GM23338 (cell line): ENCODE results near the gene ZBTB9. TPM values are rescaled to one million over a fixed set of nuclear protein-coding genes. Genes with fewer than 3 reads are reported as not detected.
A peak's percentile ranks its signal among the peaks of the same experiment; 100 is the strongest.

Experiments used
- ATAC-seq: fragments of 200-7000 bp; cut with Tn5 transposase; 3 replicates; pipeline ENCODE4 v1.9.1; 2020
- DNase-seq: peaks from one replicate; pipeline ENCODE4 v3.0.0-alpha.2; 2015; ENCODE audit warnings: low spot score
- H2AFZ ChIP-seq: fragments of 200-600 bp; sonication (generic); 2 replicates; pipeline ENCODE4 v1.8.0; 2016; ENCODE audit warnings: antibody characterized with exemption, mild to moderate bottlenecking, moderate library complexity
- H3F3A ChIP-seq: fragments of 200-600 bp; sonication (generic); replicated peaks from 2 replicates; pipeline ENCODE4 v1.8.0; 2017; ENCODE audit warnings: antibody characterized with exemption, mixed run types, low read depth
- H3K27ac ChIP-seq: fragments of 200-600 bp; sonication (generic); 2 replicates; pipeline ENCODE4 v1.6.1; 2016; ENCODE audit warnings: low read depth
- H3K27me3 ChIP-seq: fragments of 200-600 bp; sonication (generic); 2 replicates; pipeline ENCODE4 v1.8.0; 2016; ENCODE audit warnings: mild to moderate bottlenecking, mixed run types, moderate library complexity; ENCODE audit not compliant: insufficient read depth
- H3K36me3 ChIP-seq: fragments of 200-600 bp; sonication (generic); 2 replicates; pipeline ENCODE4 v1.8.0; 2016; ENCODE audit warnings: mild to moderate bottlenecking; ENCODE audit not compliant: insufficient read depth
- H3K4me1 ChIP-seq: fragments of 200-600 bp; sonication (generic); 2 replicates; pipeline ENCODE4 v1.8.0; 2016; ENCODE audit warnings: mild to moderate bottlenecking, moderate library complexity; ENCODE audit not compliant: insufficient read depth
- H3K4me2 ChIP-seq: fragments of 200-600 bp; sonication (generic); 2 replicates; pipeline ENCODE4 v1.7.1; 2017; ENCODE audit warnings: mixed run types
- H3K4me3 ChIP-seq: fragments of 200-600 bp; sonication (generic); 2 replicates; pipeline ENCODE4 v1.6.1; 2016; ENCODE audit warnings: mixed run types
- H3K79me2 ChIP-seq: fragments of 200-600 bp; sonication (generic); replicated peaks from 2 replicates; pipeline ENCODE4 v1.8.0; 2017; ENCODE audit warnings: mild to moderate bottlenecking; ENCODE audit not compliant: insufficient read depth
- H3K9me2 ChIP-seq: fragments of 200-600 bp; sonication (generic); 2 replicates; pipeline ENCODE4 v1.8.0; 2017; ENCODE audit not compliant: insufficient read depth
- H4K20me1 ChIP-seq: fragments of 200-600 bp; sonication (generic); replicated peaks from 2 replicates; pipeline ENCODE4 v1.8.0; 2017; ENCODE audit warnings: mild to moderate bottlenecking; ENCODE audit not compliant: insufficient read depth
- H3K27ac Mint-ChIP-seq: 2 replicates; pipeline ENCODE4 v1.8.0; 2020; ENCODE audit warnings: inconsistent platforms, mild to moderate bottlenecking, moderate library complexity, mixed read lengths
- H3K27me3 Mint-ChIP-seq: 3 replicates; pipeline ENCODE4 v1.8.0; 2022; ENCODE audit warnings: low read depth, mild to moderate bottlenecking, moderate library complexity, mixed read lengths, inconsistent platforms; ENCODE audit not compliant: insufficient read depth, poor library complexity
- H3K36me3 Mint-ChIP-seq: 3 replicates; pipeline ENCODE4 v1.8.0; 2021; ENCODE audit warnings: low read depth, mild to moderate bottlenecking, inconsistent platforms, moderate library complexity, mixed read lengths
- H3K4me1 Mint-ChIP-seq: 3 replicates; pipeline ENCODE4 v1.8.0; 2020; ENCODE audit warnings: mild to moderate bottlenecking, inconsistent platforms, mixed read lengths
- H3K4me3 Mint-ChIP-seq: 3 replicates; pipeline ENCODE4 v1.8.0; 2021; ENCODE audit warnings: moderate library complexity, mild to moderate bottlenecking, inconsistent platforms, mixed read lengths
- H3K9me3 Mint-ChIP-seq: 3 replicates; pipeline ENCODE4 v1.8.0; 2020; ENCODE audit warnings: moderate library complexity, mild to moderate bottlenecking, inconsistent platforms, mixed read lengths
- CREB1 ChIP-seq: fragments of 250-450 bp; sonication (Bioruptor Pico); IDR thresholded peaks from 2 replicates; pipeline ENCODE4 v1.5.0; 2020; ENCODE audit warnings: low read depth, mild to moderate bottlenecking, moderate library complexity
- EZH2 ChIP-seq: fragments of 200-600 bp; sonication (generic); IDR thresholded peaks from one replicate; pipeline ENCODE4 v1.8.0; 2017; ENCODE audit warnings: antibody characterized with exemption, mild to moderate bottlenecking, low read depth; ENCODE audit not compliant: unreplicated experiment
- EZH2phosphoT487 ChIP-seq: fragments of 200-600 bp; sonication (generic); IDR thresholded peaks from one replicate; pipeline ENCODE4 v1.8.1; 2018; ENCODE audit warnings: antibody characterized with exemption; ENCODE audit not compliant: unreplicated experiment
- POLR2AphosphoS5 ChIP-seq: IDR thresholded peaks from 2 replicates; pipeline ENCODE4 v1.6.1; 2016; ENCODE audit warnings: antibody characterized with exemption, low read depth
- polyA plus RNA-seq: library from polyadenylated mRNA; unstranded; fragments of >200 nt; fragmentation: Nextera tagmentation; extraction: Ambion mirVana; gene quantifications from 2 replicates; pipeline ENCODE4 v1.2.1, GENCODE V29; 2016
- total RNA-seq: library from RNA; depleted of rRNA; stranded (reverse); fragments of >200 nt; shearing (Covaris generic); gene quantifications from 2 replicates; pipeline ENCODE4 v1.2.3, GENCODE V29; 2014
- TF ChIP-seq, protein P1 (sequence below): IDR thresholded peaks from 2 replicates; pipeline ENCODE4 v1.6.1; 2016; ENCODE audit warnings: antibody characterized with exemption
- TF ChIP-seq, protein P2 (sequence below), 2 experiments: fragments of 200-600 bp in 1 of 2; sonication (generic) in 1 of 2; conservative IDR thresholded peaks; 2 replicates each; pipeline versions ENCODE4 v1.5.1 to v1.6.1; 2016 to 2017; ENCODE audit warnings: antibody characterized with exemption in 2 of 2, low read depth in 2 of 2, mild to moderate bottlenecking in 2 of 2, moderate library complexity in 1 of 2
- TF ChIP-seq, protein P3 (sequence below): IDR thresholded peaks from one replicate; pipeline ENCODE4 v1.6.1; 2018; ENCODE audit warnings: antibody characterized with exemption; ENCODE audit not compliant: unreplicated experiment

The ZBTB9 gene
- total and polyA plus RNA-seq, 2 experiments from 2014 or later: 13.5 to 17.9 TPM

DNA sequence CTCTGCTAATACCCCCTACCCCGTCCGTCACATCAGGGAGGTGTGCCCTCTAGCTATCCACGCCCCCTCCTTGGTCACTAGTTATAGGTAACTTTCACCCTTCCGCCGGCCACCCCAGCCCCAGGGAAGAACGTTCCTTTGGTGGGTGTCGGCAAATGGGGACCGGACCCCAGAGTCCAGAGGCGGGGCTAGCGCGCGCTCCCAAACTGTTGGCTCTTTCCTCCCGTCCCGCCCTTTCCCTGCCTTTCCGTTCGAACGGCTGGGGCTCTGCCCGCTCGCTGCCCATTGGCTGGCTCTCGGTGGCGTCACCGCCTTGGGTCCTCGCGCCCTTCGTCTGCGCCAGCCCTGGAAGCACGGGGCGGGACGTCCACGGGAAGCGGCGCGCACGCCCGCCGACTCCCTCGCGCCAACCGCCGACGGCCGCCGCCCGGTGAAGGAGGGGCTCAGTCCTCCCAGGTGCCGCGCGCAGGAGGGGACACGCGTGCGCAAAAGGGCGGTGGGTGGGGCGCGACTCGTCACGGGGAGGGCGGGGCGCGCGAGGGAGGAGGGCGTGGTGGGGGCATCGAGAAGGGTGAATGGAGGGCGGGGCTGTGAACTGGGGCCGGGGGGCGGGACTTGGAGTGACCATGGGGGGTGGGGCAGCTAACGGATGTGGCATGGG, 44.2 kb upstream of the ZBTB9 start:
- Histone ChIP-seq H3K27me3 (no peaks in the 10 kb centered on the region), H4K20me1 (peaks cover 9% of the 10 kb centered on the region; the same call in 1 of the 2 replicates), H3K27ac (peak overlapping the region; percentile 93; the same call in 1 of the 2 replicates), H2AFZ (no peak overlapping the region), H3K9me2 (no peaks in the 10 kb centered on the region), H3F3A (peaks cover 23% of the 10 kb centered on the region), H3K36me3 (peaks cover 26% of the 10 kb centered on the region; the same call in 1 of the 2 replicates), H3K4me3 (peak overlapping the region; percentile 81), H3K4me2 (peak overlapping the region; percentile 74), H3K4me1 (peaks cover 19% of the 10 kb centered on the region), H3K79me2 (peaks cover 19% of the 10 kb centered on the region)
- Mint-ChIP-seq H3K36me3 (peaks cover 60% of the 10 kb centered on the region), H3K4me3 (peak overlapping the region; percentile 84), H3K27ac (peak overlapping the region; percentile 98), H3K9me3 (no peaks in the 10 kb centered on the region), H3K4me1 (peaks cover 36% of the 10 kb centered on the region), H3K27me3 (peaks cover 16% of the 10 kb centered on the region)
- peak; percentile 88 for ATAC-seq
- TF ChIP-seq EZH2: no peak
- TF ChIP-seq EZH2phosphoT487: no peak
- TF ChIP-seq, protein P1, sequence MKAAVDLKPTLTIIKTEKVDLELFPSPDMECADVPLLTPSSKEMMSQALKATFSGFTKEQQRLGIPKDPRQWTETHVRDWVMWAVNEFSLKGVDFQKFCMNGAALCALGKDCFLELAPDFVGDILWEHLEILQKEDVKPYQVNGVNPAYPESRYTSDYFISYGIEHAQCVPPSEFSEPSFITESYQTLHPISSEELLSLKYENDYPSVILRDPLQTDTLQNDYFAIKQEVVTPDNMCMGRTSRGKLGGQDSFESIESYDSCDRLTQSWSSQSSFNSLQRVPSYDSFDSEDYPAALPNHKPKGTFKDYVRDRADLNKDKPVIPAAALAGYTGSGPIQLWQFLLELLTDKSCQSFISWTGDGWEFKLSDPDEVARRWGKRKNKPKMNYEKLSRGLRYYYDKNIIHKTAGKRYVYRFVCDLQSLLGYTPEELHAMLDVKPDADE: peak; percentile 58; the same call in 1 of the 2 replicates
- peak; percentile 93 for TF ChIP-seq CREB1 (CRISPR knock-in tag)
- TF ChIP-seq POLR2AphosphoS5: peak; percentile 80
- peak; percentile 98 for DNase-seq

DNA sequence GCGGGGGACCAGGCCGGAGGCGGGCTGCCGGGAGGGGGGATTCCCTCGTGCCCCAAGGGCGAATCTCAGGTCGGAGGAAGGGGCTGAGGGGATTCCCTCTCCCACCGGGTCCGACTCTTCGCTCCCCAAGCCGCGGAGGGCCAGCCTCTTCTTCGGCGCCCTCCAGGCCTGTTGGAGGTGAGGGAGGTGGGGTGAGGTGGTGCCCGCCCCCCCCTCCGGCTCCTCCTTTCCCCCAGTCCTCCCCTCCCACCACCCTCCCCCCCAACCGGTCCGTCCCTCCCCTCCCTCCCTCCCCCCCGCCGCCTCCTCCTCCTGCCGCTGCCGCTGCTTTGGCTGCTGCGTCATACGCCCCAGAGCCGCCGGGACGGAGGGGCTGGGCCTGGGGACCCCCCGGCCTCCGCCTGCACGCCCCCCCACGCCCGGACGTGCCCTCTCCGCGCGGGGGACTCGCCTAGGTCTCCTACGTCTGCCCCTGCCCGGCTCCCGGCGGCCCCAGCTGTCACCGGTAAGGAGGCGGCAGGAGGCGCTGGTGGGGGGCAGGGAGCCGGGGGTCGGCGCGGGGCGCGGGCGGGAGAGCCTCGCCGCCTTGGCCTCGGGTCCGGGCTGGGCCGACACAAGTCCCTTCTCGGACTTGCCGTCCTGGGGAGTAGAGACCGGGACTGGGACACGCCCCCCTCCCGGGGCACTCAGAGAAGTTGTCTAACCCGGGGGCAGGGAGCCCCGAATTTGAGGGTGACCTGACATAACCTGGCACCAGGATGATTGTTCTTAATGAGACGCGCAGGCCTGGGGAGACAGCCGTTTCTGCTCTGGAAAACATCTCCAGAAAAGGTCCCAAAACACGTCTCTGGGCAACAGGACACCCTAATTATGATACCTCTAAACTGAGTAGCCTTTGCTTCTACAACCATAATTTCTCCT, 43.4 kb upstream of the ZBTB9 start, which contains the start of gene PHF1:
PHF1 (plus strand) TSS at position 304 of the 921 bp plus-strand sequence. CDS start 1,250 bp downstream, outside the sequence.
- peaks cover 60% of the 10 kb centered on the region for H3K36me3 Mint-ChIP-seq
- H2AFZ ChIP-seq: no peak within 1 kb of the TSS
- H3K4me3 ChIP-seq: peak within 1 kb of the TSS; percentile 81
- H3K36me3 ChIP-seq: peaks cover 30% of the 10 kb centered on the region; the same call in 1 of the 2 replicates
- peaks cover 27% of the 10 kb centered on the region for H3K4me1 ChIP-seq
- DNase-seq: peak; percentile 58
- H3K4me1 Mint-ChIP-seq: peaks cover 44% of the 10 kb centered on the region
- peak within 1 kb of the TSS; percentile 98 for H3K27ac Mint-ChIP-seq
- peak within 1 kb of the TSS; percentile 96 for H3K4me2 ChIP-seq
- peak within 1 kb of the TSS; percentile 93; the same call in 1 of the 2 replicates for H3K27ac ChIP-seq
- H3F3A ChIP-seq: peaks cover 23% of the 10 kb centered on the region
- no peaks in the 10 kb centered on the region for H3K27me3 ChIP-seq
- TF ChIP-seq, protein P2, sequence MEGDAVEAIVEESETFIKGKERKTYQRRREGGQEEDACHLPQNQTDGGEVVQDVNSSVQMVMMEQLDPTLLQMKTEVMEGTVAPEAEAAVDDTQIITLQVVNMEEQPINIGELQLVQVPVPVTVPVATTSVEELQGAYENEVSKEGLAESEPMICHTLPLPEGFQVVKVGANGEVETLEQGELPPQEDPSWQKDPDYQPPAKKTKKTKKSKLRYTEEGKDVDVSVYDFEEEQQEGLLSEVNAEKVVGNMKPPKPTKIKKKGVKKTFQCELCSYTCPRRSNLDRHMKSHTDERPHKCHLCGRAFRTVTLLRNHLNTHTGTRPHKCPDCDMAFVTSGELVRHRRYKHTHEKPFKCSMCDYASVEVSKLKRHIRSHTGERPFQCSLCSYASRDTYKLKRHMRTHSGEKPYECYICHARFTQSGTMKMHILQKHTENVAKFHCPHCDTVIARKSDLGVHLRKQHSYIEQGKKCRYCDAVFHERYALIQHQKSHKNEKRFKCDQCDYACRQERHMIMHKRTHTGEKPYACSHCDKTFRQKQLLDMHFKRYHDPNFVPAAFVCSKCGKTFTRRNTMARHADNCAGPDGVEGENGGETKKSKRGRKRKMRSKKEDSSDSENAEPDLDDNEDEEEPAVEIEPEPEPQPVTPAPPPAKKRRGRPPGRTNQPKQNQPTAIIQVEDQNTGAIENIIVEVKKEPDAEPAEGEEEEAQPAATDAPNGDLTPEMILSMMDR (conservative IDR thresholded peaks at IDR 0.05; ENCODE audit: low read depth in 2 of 2): 0 out of 4 replicates have a peak, but pooled peaks of 1 of the 2 experiments have one; percentile 11
- TF ChIP-seq, protein P3, sequence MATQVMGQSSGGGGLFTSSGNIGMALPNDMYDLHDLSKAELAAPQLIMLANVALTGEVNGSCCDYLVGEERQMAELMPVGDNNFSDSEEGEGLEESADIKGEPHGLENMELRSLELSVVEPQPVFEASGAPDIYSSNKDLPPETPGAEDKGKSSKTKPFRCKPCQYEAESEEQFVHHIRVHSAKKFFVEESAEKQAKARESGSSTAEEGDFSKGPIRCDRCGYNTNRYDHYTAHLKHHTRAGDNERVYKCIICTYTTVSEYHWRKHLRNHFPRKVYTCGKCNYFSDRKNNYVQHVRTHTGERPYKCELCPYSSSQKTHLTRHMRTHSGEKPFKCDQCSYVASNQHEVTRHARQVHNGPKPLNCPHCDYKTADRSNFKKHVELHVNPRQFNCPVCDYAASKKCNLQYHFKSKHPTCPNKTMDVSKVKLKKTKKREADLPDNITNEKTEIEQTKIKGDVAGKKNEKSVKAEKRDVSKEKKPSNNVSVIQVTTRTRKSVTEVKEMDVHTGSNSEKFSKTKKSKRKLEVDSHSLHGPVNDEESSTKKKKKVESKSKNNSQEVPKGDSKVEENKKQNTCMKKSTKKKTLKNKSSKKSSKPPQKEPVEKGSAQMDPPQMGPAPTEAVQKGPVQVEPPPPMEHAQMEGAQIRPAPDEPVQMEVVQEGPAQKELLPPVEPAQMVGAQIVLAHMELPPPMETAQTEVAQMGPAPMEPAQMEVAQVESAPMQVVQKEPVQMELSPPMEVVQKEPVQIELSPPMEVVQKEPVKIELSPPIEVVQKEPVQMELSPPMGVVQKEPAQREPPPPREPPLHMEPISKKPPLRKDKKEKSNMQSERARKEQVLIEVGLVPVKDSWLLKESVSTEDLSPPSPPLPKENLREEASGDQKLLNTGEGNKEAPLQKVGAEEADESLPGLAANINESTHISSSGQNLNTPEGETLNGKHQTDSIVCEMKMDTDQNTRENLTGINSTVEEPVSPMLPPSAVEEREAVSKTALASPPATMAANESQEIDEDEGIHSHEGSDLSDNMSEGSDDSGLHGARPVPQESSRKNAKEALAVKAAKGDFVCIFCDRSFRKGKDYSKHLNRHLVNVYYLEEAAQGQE: no peak
- 0 out of 2 replicates have a peak, but pooled peaks have one; percentile 11 for TF ChIP-seq CREB1 (CRISPR knock-in tag)
- no peaks in the 10 kb centered on the region for H3K9me2 ChIP-seq
- H3K79me2 ChIP-seq: peaks cover 27% of the 10 kb centered on the region
- peak; percentile 20 for ATAC-seq
- peaks cover 12% of the 10 kb centered on the region for H4K20me1 ChIP-seq
- H3K4me3 Mint-ChIP-seq: peak within 1 kb of the TSS; percentile 84
- H3K27me3 Mint-ChIP-seq: peaks cover 19% of the 10 kb centered on the region
- no peaks in the 10 kb centered on the region for H3K9me3 Mint-ChIP-seq
